ENCODE results near the gene IGFL1.
A peak's percentile ranks its signal among the peaks of the same experiment; 100 is the strongest.
"Not testable (repeated sequence)": the region's sequence is repeated elsewhere in the genome, so short reads cannot be mapped to it uniquely, and the experiment has no call there.

Gene IGFL1

DNA sequence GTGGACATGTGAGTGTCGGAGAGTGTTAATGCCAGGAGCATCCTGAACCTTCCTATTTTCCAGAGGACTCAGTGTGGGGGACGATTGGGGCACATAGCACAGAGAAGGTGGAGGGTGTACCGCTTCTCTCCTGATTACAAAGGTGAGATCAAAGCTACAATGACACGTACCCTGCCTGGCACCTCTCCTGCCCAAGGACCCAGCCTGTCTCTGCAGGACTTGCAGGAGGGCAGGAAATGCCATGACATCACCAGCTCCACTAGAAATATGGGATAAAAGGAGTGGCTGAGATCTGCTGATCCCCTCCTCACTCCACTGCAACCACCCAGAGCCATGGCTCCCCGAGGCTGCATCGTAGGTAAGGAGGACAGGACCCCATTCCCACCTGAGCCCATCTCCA lies at the start of gene IGFL1:
IGFL1 (plus strand) TSS at position 301 of the 400 bp plus-strand sequence; CDS start at position 334, 33 bp downstream.
- no peak for DNase-seq

DNA sequence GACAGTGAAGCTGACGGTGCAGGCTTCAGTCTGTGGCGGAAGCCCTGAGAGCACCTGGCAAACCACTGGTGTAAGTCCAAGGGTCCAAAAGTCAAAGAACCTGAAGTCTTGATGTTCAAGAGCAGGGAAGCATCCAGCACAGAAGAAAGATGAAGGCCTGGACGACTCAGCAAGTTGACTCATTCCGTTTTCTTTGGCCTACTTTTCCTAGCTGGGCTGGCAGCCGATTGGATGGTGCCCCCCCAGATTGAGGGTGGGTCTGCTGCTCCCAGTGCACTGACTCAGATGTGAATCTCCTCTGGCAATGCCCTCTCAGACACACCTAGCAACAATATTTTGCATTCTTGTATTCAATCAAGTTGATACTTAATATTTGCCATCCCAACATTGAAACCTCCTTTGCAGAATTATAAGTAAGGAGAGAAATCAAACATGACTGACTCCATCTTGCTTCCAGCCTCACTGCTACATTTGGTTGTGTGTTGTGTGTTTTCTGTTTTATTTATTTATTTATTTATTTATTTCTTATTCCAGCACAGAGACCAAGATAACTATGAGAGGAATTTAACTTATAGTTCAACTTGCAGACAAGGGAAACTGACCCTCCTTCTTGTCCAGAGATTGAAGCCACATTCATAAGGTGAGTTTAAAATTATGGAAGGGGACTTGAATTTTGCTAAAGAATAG lies 48.7 kb upstream of the IGFL1 start:
- DNase-seq, result no peak

DNA sequence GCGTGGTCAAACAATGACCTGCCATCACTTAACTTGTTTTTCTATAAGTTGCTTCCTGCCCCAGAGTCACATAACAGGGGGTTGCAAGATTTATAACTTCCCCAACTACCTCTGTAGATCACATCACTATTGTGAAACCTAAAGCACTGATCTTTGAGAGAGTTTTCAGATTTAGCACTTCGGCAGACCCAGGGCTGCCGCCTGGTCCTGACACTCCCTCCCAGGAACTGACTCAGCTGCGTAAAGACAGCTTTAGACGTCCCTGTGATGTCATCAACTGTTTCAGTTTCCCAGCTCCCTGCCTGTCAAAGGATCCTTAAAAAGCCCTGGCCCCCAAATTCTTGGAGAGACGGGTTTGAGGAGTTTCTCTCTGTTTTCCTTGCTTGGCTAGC lies 48.2 kb upstream of the IGFL1 start:
- DNase-seq, result peak; percentile 31

DNA sequence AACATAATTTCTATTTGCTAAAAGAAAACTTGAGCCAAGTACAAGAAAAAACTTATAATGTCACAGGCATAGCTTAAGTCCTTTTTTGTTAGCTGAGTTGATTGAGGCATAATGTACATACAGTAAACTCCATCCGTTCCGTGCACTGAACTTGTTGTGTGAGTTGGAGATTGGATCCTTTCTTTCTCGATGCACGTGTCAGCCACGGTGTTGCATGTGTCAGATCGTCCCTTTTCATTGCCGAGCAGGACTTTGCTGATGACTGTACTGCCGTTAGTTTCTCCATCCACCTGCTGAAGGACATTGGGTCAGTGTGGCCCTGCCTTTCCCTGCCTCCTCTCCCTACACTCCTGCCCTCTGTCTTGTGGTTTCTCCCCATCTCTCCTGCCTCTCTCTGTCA lies 47.1 kb upstream of the IGFL1 start:
- DNase-seq, result no peak

DNA sequence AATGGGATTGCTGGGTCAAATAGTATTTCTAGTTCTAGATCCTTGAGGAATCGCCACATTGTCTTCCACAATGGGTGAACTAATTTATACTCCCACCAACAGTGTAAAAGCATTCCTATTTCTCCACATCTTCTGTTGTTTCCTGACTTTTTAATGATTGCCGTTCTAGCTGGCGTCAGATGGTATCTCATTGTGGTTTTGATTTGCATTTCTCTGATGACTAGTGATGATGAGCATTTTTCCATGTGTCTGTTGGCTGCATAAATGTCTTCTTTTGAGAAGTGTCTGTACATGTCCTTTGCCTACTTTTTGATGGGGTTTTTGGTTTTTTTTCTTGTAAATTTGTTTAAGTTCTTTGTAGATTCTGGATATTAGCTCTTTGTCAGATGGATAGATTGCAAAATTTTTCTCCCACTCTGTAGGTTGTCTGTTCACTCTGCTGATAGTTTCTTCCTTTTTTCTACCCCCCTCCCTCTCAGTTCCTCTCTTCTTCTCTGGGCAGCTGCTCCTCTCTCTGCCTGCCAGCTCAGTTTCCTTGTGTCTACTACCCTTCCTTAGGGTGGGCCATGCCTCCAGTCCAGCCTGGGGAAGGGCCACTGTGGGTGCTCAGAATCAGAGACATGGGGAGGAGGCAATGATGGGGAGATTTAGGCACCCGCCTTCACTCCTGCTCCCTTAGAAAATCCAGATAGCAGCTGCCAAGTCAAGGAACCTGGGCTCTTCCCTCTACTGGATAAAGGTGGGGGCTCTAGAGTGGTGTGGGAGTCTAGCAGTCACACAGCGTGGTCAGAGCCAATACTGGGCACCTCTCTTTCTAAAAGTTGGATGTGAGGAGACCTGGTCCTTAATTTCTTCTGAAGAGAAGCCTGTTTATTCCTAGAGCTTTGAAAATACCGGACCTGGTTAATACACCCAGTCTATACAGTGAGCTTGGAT lies 44.5 kb upstream of the IGFL1 start:
- not testable (repeated sequence) for DNase-seq

DNA sequence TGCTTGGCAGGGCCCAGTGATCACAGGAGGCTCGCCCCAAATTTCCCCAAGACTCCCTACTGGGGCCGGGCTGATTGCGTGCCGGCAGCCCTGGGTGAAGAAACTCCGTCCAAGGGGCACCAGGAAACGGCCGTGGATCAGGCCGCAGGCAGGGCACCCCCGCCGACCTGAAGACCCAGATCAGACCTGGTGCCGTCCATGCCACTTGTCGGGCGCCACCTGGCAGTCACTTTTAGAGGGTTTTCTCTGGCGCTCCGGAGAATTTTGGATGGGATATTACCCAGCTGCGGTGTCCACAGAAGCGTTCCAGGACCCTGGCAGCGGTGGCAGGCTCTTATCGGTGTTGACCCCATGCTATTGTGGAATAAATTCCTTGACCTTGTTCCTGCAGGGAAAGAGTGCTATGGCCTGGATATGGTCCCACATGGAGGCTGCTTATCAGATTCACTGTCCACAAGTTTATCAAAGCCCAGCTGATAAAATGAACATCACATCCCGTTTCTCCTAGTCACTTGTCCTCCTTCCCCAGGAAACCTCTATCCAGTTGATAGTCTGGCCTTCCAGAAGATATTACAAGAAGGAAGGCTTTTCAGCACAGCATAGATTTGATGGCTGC lies 43.3 kb upstream of the IGFL1 start:
- no peak for DNase-seq

DNA sequence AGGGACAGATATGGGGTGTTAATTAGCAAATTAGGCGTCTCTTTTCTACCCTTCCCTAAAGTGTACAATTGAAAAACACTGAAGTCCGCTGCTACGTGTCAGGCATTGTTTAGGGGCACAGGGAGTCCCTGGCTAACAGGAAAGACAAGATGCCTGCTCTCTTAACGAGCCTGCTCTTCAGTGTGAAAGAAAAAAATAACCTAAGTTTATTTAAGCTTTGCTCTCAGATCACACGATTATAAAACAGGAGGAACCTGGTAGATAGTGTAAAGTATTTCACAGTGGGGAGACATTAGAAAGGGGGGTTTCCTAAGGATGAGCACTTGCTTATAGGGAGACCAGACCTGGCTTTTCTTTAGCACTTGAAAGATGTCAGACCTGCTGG lies 42.8 kb upstream of the IGFL1 start:
- no peak for DNase-seq

DNA sequence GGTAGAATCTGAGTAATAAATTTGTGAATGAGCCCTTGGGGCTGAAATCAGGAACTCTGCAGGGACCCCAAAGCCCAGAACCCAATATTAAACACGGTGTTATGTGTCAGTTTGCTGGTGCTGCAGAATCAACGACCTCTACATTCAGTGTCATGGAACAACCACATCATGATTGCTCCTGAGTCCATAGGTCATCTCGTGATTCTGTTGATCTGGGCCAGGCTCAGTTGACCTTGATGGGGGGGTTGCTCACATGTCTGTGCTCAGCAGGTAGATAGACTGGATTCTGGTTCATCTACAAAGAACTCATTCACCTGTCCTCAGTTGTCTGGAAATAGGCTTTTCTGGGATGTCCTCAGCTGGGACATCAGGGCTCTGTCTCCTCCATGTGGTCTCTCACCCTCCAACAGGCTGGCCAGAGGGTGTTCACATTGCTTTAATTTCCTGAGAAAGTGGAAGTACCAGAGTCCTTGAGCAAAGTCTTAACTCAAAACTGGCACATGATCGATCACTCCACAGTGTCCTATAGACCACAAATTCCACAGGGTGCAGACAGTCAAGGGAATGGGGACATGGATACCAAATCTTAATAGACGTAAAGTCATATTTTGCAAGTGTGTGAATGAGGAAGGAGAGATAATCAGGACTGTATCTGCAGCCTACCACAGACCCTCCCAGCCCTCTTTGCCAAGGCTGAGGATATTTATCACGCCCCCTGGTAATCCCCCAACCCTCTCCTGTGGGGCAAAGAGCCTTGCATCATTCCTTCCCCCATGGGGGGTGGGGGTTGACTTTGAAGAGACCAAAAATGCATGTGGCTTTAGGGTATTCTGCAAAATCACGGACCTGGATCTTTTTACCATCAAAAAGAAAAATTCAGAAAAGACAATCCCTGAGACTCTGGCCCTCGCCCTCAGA lies 39.3 kb upstream of the IGFL1 start:
- no peak for DNase-seq

DNA sequence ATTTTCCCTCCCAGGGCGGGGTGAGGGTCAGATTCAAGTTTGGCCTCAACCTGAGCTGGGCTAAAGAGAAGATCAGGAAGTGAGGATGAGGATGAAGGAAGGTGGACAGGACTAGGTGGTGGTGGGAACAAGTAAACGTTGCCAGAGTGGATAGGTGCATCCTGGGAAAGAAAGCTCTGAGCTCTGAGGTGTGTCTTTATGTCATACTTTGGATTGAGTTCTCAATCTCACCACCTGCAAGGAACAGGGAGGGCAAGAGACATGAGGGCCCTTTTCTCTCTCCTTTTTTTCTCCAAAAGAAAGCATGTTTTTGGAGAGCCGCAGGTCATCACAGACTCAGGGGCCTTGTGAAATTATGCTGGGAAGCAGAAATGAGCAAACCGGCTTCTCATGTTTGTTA lies 38.2 kb upstream of the IGFL1 start:
- no peak for DNase-seq

DNA sequence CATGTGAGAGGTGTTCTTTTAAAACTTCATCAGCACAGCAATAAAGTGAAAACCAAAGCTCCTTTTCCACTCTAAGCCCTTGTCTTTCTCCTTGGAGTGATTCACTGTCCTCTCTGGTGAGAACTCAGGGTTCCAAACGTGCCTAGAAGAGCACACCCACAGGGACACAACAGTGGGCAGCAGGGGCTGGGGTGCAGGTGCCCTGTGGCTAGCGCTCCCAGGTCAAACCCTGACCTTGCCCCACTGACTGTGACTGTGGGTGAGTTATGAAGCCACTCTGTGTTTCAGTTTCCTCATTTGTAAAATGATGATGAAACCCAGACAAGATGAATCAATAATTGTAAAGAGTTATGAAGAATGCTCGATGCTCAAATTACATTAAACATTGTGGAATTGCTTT lies 37.6 kb upstream of the IGFL1 start:
- peak; percentile 32 for DNase-seq

DNA sequence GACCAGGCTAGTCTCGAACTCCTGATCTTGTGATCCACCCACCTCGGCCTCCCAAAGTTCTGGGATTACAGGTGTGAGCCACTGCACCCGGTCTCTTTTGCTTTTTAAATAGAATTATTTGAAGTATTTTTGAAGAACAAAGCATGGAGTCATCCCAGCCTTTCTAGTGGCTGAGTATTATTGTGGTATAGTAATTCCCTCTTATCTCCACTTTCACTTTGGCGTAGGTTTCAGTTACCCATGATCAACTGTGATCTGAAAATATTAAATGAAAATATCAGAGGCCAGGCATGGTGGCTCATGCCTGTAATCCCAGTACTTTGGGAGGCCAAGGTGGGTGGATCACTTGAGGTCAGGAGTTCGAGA lies 36.9 kb upstream of the IGFL1 start:
- DNase-seq, result peak; percentile 41

DNA sequence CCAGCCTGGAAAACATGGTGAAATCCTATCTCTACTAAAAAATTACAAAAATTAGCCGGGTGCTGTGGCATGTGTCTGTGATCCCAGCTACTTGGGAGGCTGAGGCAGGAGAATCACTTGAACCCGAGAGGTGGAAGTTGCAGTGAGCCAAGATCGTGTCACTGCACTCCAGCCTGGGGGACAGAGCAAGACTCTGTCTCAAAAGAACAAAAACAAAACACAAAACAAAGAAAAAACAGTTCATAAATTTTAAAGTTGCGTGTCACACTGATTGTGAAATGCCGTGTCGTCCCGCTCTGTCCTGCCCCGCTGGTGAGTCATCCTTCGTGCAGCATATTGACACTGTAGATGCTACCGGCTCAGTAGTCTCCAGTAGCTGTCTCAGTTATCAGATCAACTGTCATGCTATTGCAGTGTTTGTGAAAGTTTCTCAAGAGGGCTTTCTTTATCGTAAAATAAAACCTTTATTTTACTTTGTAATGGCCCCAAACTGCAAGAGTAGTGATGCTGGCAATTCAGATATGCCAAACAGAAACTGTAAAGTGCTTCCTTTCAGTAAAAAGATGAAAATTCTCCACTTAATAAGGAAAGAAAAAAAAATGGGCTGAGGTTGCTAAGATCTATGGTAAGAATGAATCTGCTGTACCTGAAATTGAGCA lies 36.4 kb upstream of the IGFL1 start:
- DNase-seq, result peak; percentile 94

DNA sequence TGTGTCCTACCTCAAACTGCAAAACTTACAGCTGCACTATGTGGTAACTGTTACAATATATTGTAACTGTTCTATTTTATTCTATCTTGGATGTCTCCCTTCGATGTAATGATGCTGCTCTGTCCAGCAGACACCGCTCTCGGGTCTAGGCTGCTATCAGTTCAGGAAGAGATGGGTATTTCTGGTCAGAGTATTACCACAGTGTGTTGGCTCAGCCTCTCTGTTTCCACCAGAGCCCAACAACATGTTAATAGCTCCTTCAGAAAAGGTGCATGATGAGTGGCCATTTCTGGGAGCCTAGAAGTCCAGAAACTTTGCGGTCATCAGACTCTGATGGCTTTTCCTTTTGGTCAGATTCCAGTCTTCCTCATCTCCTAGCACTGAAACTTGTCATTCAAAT lies 35.9 kb upstream of the IGFL1 start:
- peak; percentile 66 for DNase-seq

DNA sequence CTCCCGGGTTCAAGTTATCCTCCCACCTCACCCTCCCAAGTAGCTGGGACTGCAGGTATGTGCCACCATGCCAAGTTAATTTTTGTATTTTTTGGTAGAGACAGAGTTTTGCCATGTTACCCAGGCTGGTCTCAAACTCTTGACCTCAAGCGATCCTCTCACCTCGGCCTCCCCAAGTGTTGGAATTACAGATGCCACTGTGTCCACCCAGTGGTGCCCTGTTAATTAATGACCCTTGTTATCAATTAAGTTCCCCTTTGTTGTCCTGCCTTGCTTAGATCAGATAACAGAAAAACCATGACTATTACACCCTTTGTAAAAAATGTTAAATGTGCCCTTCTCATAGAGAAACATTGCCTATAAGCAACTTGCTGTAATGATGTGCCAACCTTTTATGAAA lies 34.4 kb upstream of the IGFL1 start:
- DNase-seq, result peak; percentile 36

DNA sequence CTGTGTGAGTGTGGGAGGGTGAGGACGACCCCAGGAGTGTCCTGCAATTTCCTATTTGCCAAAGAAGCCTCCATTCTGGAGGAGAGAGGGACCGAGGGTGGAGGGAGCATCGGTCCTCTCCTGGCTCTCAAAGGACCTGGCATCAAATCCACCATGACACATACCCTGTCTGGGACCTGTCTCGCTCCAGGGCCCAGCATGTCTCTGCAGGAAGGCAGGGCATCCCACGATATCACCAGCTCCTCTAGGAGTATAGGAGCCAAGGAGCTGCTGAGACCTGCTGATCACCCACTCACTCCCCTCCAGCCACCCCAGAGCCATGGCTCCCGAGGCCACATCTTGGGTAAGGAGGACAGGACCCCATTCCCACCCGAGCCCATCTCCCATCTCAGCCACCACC lies 33.6 kb upstream of the IGFL1 start:
- not testable (repeated sequence) for DNase-seq

DNA sequence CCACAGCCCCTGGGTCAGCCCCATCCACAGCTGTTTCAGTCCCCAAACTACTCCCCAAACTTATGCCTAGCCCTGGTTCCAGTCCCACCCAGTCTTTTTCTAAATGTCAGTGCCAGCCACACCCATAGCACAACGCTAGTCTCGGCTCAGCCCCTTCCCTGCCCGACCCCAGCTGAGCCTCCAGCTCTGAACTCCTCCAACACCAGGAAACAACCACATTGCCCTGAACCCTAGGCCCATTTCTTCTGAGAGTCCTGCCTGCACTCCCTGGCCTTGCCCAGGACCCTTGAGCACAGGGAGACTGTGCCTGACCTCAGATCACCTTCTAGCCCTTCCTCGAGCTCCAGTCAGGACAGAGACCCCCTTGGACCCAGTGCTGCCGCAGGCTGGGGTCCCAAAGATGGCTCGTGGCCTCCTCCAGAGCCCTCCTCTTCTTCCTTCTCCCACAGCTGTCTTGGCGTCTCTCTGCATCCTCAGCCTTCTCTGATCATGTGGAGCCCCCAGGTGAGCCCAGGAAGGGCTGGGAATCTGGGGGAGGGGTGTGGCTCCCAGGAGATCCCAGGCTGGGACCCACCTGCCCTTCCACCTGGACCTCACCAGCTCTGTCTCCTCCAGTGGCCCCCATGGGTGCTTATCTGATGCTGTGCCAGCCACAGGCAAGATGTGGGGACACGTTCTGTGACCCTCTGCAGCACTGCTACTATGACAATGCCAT lies 33.0 kb upstream of the IGFL1 start:
- DNase-seq, result no peak

DNA sequence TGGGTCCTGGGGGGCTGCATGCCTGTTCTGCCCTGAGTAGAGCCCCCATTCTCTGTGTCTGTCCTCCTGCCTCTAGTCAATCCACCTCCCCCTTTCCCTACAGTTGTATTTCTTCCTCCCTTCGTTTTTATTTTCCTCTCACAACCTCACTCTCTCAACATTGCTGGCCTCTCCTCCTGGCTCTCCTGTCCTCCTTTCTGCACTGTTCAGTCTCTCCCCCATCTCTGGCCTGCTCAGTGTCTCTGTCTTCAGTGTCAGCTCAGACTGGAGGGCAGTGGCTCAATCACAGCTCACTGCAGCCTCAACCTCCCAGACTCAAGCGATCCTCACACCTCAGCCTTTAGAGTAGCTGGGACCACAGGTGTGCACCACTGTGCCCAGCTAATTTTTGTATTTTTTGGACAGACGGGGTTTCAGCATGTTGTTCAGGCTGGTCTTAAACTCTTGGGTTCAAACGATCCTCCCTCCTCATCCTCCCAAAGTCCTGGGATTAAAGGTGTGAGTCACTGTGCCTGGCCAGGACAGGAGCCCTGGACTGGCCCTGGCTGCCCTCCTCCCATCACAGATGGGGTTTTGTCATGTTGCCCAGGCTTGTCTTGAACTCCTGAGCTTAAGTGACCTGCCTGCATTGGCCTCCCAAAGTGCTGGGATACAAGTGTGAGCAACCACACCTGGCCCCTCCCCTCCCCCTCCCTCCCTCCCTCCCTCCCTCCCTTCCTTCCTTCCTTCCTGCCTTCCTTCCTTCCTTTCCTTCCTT lies 32.0 kb upstream of the IGFL1 start:
- DNase-seq, result no peak

DNA sequence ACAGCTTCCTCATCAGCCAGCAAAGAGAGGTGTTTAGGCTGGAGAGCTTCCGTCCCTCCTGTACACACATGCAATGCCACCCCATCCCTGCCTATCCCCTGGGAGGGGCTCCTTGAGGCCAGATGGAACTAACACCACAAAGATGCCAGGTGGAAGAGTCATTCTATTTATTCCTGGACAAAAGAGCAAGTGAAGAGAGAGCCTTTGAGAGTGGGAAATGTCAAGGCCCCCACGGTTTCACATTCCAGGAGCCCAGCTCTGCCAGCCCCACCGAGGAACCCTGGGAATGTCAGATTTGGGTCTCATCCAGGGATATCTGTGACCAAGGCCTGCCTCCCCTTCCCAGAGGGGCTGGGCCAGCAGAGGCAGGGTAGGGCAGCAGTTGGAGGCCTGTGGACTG lies 30.8 kb upstream of the IGFL1 start:
- no peak for DNase-seq

DNA sequence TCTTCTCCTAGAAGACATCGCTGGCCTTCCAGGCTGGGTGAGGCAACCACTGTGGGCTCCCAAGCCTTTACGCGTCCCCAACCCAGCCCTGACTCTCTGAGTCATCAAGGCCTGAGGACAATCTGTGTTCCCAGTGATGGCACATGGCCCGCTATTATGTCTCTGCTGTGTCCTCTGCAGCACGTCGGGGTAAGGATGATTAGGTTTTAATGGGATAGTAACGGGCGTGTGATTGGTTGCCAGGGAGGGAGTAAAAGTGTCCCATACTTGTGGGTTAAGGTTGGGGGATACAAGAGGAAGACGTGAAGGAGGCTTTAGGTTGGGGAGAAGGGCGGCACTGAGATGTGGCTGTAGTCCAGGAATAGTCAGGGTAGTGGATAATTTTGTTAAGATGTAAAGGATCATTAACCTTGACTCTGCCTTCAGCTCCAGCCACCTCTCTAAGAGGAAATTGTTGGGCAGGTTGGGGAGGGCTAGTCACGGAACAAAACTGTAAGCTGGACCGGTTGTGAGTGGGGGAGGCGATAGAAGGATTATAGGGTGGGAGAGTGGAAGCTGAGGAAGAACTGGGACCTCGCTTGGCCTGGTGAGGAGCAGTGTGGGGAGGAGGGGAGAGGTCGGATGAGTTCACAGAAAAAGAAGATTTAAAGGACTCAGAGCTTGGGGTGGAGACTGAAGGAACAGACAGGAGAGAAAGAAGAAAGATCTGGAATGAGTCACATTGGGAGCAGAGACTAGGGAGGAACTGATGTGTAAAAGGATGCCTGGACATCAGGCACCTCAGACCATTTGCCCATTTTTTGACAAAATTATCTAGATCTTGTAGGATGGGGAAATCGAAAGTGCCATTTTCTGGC lies 27.9 kb upstream of the IGFL1 start:
- peak; percentile 27 for DNase-seq

DNA sequence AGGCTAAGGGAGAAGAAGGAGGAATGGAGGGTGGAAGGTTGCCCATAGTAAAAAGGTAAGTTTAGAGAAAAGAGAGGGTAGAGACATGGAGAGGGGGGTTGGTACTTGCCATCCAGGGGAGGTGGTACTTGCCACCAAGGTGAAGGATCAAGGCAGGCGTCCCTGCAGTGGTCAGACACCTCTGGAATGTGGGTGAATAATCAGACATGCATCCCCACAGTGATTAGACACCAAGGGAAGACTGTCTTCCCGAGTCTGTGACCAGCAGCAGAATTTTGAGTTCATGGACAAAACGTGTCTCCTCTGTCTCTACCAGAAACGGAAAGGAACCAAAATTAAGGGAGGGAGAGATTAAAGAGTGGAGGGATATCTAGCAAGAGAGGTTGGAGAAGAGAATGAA lies 27.1 kb upstream of the IGFL1 start:
- DNase-seq, result no peak
